SH-SY5Y (cell line): ENCODE measurements around the gene CCRL2.

Experiments used
- GATA2 ChIP-seq: IDR thresholded peaks from 2 replicates; pipeline ENCODE4 v1.6.1; 2011; ENCODE audit warnings: mild to moderate bottlenecking, low read depth, low read length
- GATA3 ChIP-seq: IDR thresholded peaks from 2 replicates; pipeline ENCODE4 v1.6.1; 2011; ENCODE audit warnings: low read depth, mild to moderate bottlenecking, low read length, moderate library complexity

DNA sequence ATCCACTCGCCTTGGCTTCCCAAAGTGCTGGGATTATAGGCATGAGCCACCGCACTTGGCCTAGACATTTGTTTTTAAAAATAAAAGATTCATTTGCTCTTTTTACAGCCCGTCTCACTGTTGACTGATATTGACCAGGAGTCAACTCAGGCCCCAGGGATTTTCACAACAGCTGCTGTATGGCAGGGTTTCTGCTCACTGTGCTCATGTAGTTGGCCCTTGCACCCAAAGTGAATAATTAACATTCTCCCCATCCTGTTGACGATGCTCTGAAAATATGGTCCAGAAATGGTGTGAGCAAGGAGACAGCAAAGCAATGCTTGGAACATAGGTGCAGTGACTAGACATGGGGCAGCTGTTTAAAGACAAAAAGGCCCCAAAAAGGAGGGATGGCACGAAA is 39.2 kb upstream of the CCRL2 start:
- no peak for TF ChIP-seq GATA2
- TF ChIP-seq GATA3 = no peak
